Muscle layer of colon (tissue), 2 donors: Measurements from ENCODE around the gene ANKS3.

Experiments
- H3K27ac ChIP-seq: one replicate; pipeline ENCODE4 v1.7.0; 2013; ENCODE audit warnings: low read depth, mild to moderate bottlenecking, low read length, moderate library complexity
- H3K27me3 ChIP-seq, 2 donors: one replicate each; pipeline ENCODE4 v1.7.0; 2013; ENCODE audit warnings: low read length in 2 of 2, mild to moderate bottlenecking in 2 of 2; ENCODE audit not compliant: insufficient read depth in 2 of 2, control insufficient read depth in 1 of 2
- H3K36me3 ChIP-seq: one replicate; pipeline ENCODE4 v1.7.0; 2013; ENCODE audit warnings: mild to moderate bottlenecking, low read length; ENCODE audit not compliant: insufficient read depth
- H3K4me1 ChIP-seq: one replicate; pipeline ENCODE4 v1.7.0; 2013; ENCODE audit warnings: mild to moderate bottlenecking, low read length; ENCODE audit not compliant: insufficient read depth
- H3K4me3 ChIP-seq, 2 donors: one replicate each; pipeline ENCODE4 v1.7.0; 2013; ENCODE audit warnings: low read length in 2 of 2, low read depth in 1 of 2, mild to moderate bottlenecking in 1 of 2, moderate library complexity in 1 of 2
- H3K9ac ChIP-seq: one replicate; pipeline ENCODE4 v1.7.0; 2013; ENCODE audit warnings: low read length
- H3K9me3 ChIP-seq: one replicate; pipeline ENCODE4 v1.7.0; 2013; ENCODE audit warnings: mild to moderate bottlenecking, low read length
- donor health status: abdominal sarcoma.
- donor health status: Adenocarcinoma of cecum.

The ANKS3 gene

DNA sequence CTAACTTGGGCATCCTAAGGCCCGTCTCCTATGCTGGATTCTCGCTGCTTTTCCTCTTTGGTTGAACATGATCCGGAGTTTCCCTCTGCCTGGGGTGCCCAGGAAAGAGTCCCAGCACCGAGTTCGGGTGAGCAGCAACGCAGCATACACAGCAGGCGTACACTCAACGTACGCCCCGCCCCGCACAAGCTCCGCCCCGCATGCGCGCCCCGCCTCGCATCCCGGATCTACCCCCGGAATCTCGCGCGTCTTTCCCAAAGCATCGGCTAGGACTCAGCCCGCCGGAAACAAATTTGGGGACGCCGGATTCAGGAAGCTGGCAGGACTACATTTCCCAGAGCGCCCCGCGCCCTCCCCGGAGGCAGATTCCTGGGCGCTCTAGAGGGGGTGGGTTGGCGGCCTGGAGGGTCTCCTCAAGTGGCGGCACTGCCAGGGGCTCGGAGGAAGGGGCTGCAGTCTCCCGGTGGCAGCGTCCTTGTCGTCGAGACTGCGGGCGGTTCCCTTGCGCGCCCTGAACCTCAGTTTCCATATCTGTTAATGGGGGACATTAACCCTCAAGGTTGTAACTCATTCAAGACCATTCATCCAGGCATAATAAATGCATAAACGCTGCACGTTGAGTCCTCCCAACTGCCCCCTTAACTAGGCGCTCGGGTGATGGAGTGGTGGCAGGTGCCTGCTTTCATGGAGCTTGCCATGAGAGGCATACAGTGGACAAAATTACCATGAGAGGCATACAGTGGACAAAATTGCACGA, 34.7 kb upstream of the ANKS3 start:
- Histone ChIP-seq H3K27me3 (no peaks in the 10 kb centered on the region), H3K9me3 (no peaks in the 10 kb centered on the region), H3K36me3 (peaks cover 10% of the 10 kb centered on the region), H3K4me3 (peak overlapping the region; percentile 61 to 74), H3K27ac (peak overlapping the region; percentile 92), H3K4me1 (peaks cover 29% of the 10 kb centered on the region), H3K9ac (peak overlapping the region; percentile 69)

- H3K27ac ChIP-seq = peak overlapping the region; percentile 92
- H3K27me3 ChIP-seq = no peaks in the 10 kb centered on the region
- H3K36me3 ChIP-seq = peaks cover 17% of the 10 kb centered on the region
- H3K4me1 ChIP-seq = peaks cover 29% of the 10 kb centered on the region
- no peaks in the 10 kb centered on the region for H3K9me3 ChIP-seq
- peak overlapping the region; percentile 69 for H3K9ac ChIP-seq
- peak overlapping the region; percentile 24 to 74 for H3K4me3 ChIP-seq
Observed at GRCh38 chr16:4767872-4768548, 33.9 kb upstream of the ANKS3 start.

DNA sequence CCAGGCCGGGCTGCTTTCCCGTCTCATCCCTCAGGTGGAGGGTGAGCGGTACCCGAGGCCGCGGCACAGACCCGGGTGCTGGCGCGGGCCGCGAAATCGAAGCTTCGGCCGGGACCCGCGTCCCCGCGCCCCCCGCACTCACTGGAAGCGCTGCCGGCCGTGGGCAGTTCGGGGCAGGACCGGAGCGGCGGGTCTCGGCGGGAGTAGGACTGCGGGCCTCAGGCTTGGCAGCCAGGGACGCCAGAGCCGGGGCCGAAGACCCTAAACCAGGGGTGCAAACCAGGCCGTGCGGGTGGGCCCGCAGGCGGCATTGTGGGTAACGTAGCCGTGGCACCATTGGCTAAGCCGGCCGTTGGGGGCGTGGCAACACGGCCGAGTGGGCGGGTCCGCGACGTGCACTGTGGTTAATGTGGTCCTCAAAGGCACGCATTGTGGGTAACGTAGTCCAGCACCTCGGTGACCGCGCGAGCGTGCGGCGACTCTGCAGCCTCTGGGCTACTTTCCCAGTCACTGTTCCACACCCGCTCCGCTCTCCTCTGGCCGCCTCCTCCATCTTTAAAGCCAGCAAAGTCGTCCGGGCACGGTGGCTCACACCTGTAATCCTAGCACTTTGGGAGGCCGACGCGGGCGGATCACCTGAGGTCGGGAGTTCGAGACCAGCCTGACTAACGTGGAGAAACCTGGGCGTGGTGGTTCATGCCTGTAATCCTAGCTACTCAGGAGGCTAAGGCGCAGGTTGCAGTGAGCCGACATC, 33.0 kb upstream of the ANKS3 start, which contains the start of gene ZNF500:
Gene ZNF500, minus strand, starts transcription at position 288 of the 754 bp plus-strand sequence. CDS start 1,184 bp downstream, outside the sequence.
- Histone ChIP-seq H3K27ac (peak within 1 kb of the TSS; percentile 92), H3K4me1 (peaks cover 29% of the 10 kb centered on the region), H3K9ac (peak within 1 kb of the TSS; percentile 58), H3K27me3 (no peaks in the 10 kb centered on the region), H3K4me3 (peak within 1 kb of the TSS; percentile 74 to 78), H3K36me3 (peaks cover 22% of the 10 kb centered on the region), H3K9me3 (no peaks in the 10 kb centered on the region)

DNA sequence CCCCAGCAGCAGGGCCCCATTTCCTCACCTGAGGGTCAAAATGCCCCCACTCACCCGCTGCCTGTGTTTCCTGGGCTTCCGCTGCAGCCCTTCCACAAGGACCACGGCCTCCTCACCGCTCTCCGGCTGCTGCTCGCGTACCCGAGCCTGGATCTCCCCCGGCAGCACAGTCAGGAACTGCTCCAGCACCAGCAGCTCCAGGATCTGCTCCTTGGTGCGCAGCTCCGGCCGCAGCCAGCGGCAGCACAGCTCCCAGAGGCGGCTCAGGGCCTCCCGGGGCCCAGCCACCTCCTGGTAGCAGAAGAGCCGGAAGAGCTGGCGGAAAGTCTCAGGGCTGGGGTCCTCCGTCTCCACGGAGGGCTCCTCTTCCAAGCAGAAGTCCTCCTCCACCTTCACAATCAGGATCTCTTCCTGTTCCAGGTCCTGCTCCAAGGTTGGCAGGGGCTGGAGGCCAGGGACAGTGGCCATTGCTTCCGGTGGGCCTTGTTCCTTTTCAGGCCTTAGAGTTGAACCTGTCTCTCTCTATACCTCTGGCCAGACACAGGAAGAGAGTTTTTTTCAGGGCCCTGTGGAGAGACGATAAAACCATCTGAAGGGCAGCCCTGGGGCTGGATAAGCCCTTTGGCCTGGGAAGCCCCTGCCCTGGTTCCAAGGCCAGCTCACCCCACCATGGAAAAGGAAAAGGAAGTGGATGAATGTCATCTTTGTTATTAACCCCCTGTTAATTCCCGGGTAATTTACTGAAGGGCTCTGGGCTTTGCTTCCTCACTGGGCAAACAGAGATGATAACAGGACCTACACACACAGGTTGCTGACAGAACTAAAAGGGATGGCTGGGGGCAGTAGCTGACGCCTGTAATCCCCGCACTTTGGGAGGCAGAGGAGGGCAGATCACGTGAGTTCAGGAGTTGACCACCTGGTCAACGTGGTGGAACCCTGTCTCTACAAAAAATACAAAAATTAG, 31.7 kb upstream of the ANKS3 start:
- H3K27ac ChIP-seq = no peak overlapping the region

GRCh38 chr16:4763791-4764190, 29.7 kb upstream of the ANKS3 start:
- no peaks in the 10 kb centered on the region for H3K9me3 ChIP-seq
- no peak overlapping the region for H3K27ac ChIP-seq
- H3K27me3 ChIP-seq = no peaks in the 10 kb centered on the region
- H3K36me3 ChIP-seq = peaks cover 51% of the 10 kb centered on the region
- H3K4me1 ChIP-seq = peaks cover 25% of the 10 kb centered on the region
- no peak overlapping the region for H3K4me3 ChIP-seq
- H3K9ac ChIP-seq = no peak overlapping the region

More for the DNA sequence above, 31.7 kb upstream of the ANKS3 start:
- Histone ChIP-seq H3K9ac (peak overlapping the region; percentile 58), H3K4me3 (peak overlapping the region; percentile 68 to 78), H3K4me1 (peaks cover 29% of the 10 kb centered on the region), H3K27me3 (no peaks in the 10 kb centered on the region), H3K36me3 (peaks cover 31% of the 10 kb centered on the region), H3K9me3 (no peaks in the 10 kb centered on the region)

- H3K36me3 ChIP-seq = peaks cover 61% of the 10 kb centered on the region
- no peak overlapping the region for H3K4me3 ChIP-seq
- H3K9me3 ChIP-seq = no peaks in the 10 kb centered on the region
- H3K27ac ChIP-seq = no peak overlapping the region
- H3K9ac ChIP-seq = no peak overlapping the region
- H3K27me3 ChIP-seq = no peaks in the 10 kb centered on the region
- H3K4me1 ChIP-seq = peaks cover 17% of the 10 kb centered on the region
Observed at GRCh38 chr16:4762205-4762604, 28.1 kb upstream of the ANKS3 start.

DNA sequence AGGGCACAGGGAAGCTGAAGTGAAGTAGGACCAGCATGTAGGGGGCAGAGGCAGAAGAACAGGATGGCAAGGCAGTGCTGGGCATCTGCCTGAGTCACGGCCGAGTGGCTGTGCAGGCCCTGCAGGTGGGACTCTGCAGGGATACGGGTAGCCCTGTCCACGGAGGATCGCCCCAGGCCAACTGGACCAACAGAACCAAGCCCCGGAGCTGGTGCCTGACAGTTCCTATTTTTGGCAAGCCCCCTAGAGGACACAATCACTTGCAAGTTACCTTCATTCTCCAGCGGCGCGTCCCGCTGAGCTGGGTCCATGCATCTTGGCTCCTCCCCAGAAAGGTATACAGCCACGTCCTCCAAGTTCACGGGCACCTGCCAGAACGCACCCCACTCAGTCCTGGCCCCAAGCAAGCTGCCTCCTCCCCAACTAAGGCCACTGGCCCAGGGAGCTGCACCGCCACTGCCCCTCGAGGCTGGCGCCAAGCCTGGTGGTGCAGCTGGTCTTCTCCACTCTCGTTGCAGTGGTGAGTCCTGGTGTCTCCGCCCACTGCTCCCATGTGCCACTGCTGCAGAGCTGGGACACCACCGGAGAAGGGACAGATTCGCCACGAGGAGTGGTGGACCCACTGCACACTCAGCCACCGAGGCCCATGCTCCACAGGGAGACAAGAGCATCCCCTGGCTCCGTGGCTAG, 26.3 kb upstream of the ANKS3 start:
- peaks cover 68% of the 10 kb centered on the region for H3K36me3 ChIP-seq
- peaks cover 4% of the 10 kb centered on the region for H3K9me3 ChIP-seq
- no peak overlapping the region for H3K9ac ChIP-seq
- no peaks in the 10 kb centered on the region for H3K27me3 ChIP-seq
- H3K4me1 ChIP-seq = peaks cover 6% of the 10 kb centered on the region
- no peak overlapping the region for H3K27ac ChIP-seq
- H3K4me3 ChIP-seq = no peak overlapping the region

GRCh38 chr16:4755687-4756086, 21.6 kb upstream of the ANKS3 start:
- Histone ChIP-seq H3K4me1 (no peaks in the 10 kb centered on the region), H3K9ac (no peak overlapping the region), H3K36me3 (peaks cover 75% of the 10 kb centered on the region), H3K9me3 (peaks cover 4% of the 10 kb centered on the region), H3K4me3 (no peak overlapping the region), H3K27ac (no peak overlapping the region), H3K27me3 (no peaks in the 10 kb centered on the region)

GRCh38 chr16:4754865-4755264, 20.8 kb upstream of the ANKS3 start:
- Histone ChIP-seq H3K27me3 (no peaks in the 10 kb centered on the region), H3K27ac (no peak overlapping the region), H3K9me3 (peaks cover 4% of the 10 kb centered on the region), H3K36me3 (peaks cover 67% of the 10 kb centered on the region), H3K9ac (no peak overlapping the region), H3K4me3 (no peak overlapping the region), H3K4me1 (no peaks in the 10 kb centered on the region)

GRCh38 chr16:4753227-4753626, 19.2 kb upstream of the ANKS3 start:
- Histone ChIP-seq H3K4me3 (no peak overlapping the region), H3K27me3 (no peaks in the 10 kb centered on the region), H3K36me3 (peaks cover 50% of the 10 kb centered on the region), H3K27ac (no peak overlapping the region), H3K9ac (no peak overlapping the region), H3K4me1 (no peaks in the 10 kb centered on the region), H3K9me3 (peaks cover 4% of the 10 kb centered on the region)
